ENCODE measurements around the gene ITPR1. TPM values are rescaled to one million over a fixed set of nuclear protein-coding genes. Genes with fewer than 3 reads are reported as not detected.
A peak's percentile ranks its signal among the peaks of the same experiment; 100 is the strongest.

The ITPR1 gene
- total and polyA plus RNA-seq, 8 donors: 34.8 to 57.3 (median 42.0) TPM

- Histone ChIP-seq H3K4me1 (peaks cover 9 to 13% of the 10 kb centered on the region in 2 donors), H3K36me3 (no peaks in the 10 kb centered on the region), H3K9me3 (no peaks in the 10 kb centered on the region), H3K27ac (no peak overlapping the region), H3K27me3 (no peaks in the 10 kb centered on the region), H3K4me3 (no peak overlapping the region)
- DNase-seq: no peak
- no peak for ATAC-seq
- no peak for TF ChIP-seq CTCF (IDR thresholded peaks at IDR 0.05)
- intact Hi-C loops (cut with DNase I): no loop called here
These were observed 391.7 kb downstream of the ITPR1 start for GRCh38 chr3:4884888-4885287.

GRCh38 chr3:4885316-4885715, 392.2 kb downstream of the ITPR1 start:
- Histone ChIP-seq H3K9me3 (no peaks in the 10 kb centered on the region), H3K4me3 (no peak overlapping the region), H3K4me1 (peaks cover 9 to 17% of the 10 kb centered on the region in 2 donors), H3K27me3 (no peaks in the 10 kb centered on the region), H3K27ac (no peak overlapping the region), H3K36me3 (no peaks in the 10 kb centered on the region)
- ATAC-seq (no peak), DNase-seq (no peak)
- intact Hi-C loops (cut with DNase I): no loop called here
- no peak for TF ChIP-seq CTCF (IDR thresholded peaks at IDR 0.05)

GRCh38 chr3:4886448-4886847, 393.3 kb downstream of the ITPR1 start:
- Histone ChIP-seq H3K27ac (no peak overlapping the region), H3K4me1 (peaks cover 9 to 17% of the 10 kb centered on the region in 2 donors), H3K9me3 (no peaks in the 10 kb centered on the region), H3K36me3 (no peaks in the 10 kb centered on the region), H3K27me3 (no peaks in the 10 kb centered on the region), H3K4me3 (no peak overlapping the region)
- TF ChIP-seq CTCF (IDR thresholded peaks at IDR 0.05): no peak
- intact Hi-C loops (cut with DNase I): no loop called here
- ATAC-seq: no peak
- DNase-seq: no peak

- DNase-seq (no peak), ATAC-seq (no peak)
- Histone ChIP-seq H3K4me1 (peaks cover 9 to 17% of the 10 kb centered on the region in 2 donors), H3K27me3 (no peaks in the 10 kb centered on the region), H3K9me3 (no peaks in the 10 kb centered on the region), H3K27ac (no peak overlapping the region), H3K4me3 (no peak overlapping the region), H3K36me3 (no peaks in the 10 kb centered on the region)
- intact Hi-C loops (cut with DNase I): no loop called here
- TF ChIP-seq CTCF (IDR thresholded peaks at IDR 0.05): no peak
These were observed 394.0 kb downstream of the ITPR1 start for GRCh38 chr3:4887177-4887576.

- Histone ChIP-seq H3K4me3 (no peak overlapping the region), H3K27ac (peak overlapping the region in 1 of 2 donors; percentile 31), H3K4me1 (peaks cover 9 to 17% of the 10 kb centered on the region in 2 donors), H3K36me3 (no peaks in the 10 kb centered on the region), H3K27me3 (no peaks in the 10 kb centered on the region), H3K9me3 (no peaks in the 10 kb centered on the region)
- ATAC-seq (peak; percentile 91), DNase-seq (no peak)
- intact Hi-C loops (cut with DNase I): no loop called here
- no peak for TF ChIP-seq CTCF (IDR thresholded peaks at IDR 0.05)
These were observed 396.0 kb downstream of the ITPR1 start for GRCh38 chr3:4888913-4889846.

All from left lung (tissue), 10 donors.